Small intestine (tissue), 7 donors: ENCODE data around the gene SUMF1. TPM values are rescaled to one million over a fixed set of nuclear protein-coding genes. Genes with fewer than 3 reads are reported as not detected.

ENCODE experiments used
- DNase-seq, 2 donors: peaks; one replicate each; pipeline versions ENCODE4 v3.0.0 to v3.0.0-alpha.2; 2013
- FAIRE-seq: peaks from 2 replicates; lab custom pipeline; 2012; peaks lifted over from hg19 to GRCh38; lab: Jason Lieb, UNC
- H3K27ac ChIP-seq, 3 donors: one replicate each; pipeline ENCODE4 v1.5.1; 2013; ENCODE audit warnings: low read length in 2 of 3, mild to moderate bottlenecking in 2 of 3, control low read depth in 1 of 3, inconsistent platforms in 1 of 3, low read depth in 1 of 3, moderate library complexity in 1 of 3
- H3K27me3 ChIP-seq, 3 donors: one replicate each; pipeline ENCODE4 v1.6.1; 2013; ENCODE audit warnings: low read length in 3 of 3, inconsistent platforms in 1 of 3; ENCODE audit not compliant: control insufficient read depth in 3 of 3, insufficient read depth in 3 of 3
- H3K36me3 ChIP-seq, 3 donors: one replicate each; pipeline ENCODE4 v1.6.1; 2013; ENCODE audit warnings: low read length in 3 of 3, inconsistent platforms in 1 of 3, low read depth in 1 of 3, mild to moderate bottlenecking in 1 of 3, moderate library complexity in 1 of 3; ENCODE audit not compliant: control insufficient read depth in 3 of 3, insufficient read depth in 2 of 3
- H3K4me1 ChIP-seq, 3 donors: one replicate each; pipeline ENCODE4 v1.6.1; 2013; ENCODE audit warnings: low read length in 2 of 3, inconsistent platforms in 1 of 3, low read depth in 1 of 3, mild to moderate bottlenecking in 1 of 3, moderate library complexity in 1 of 3; ENCODE audit not compliant: control insufficient read depth in 3 of 3, insufficient read depth in 2 of 3
- H3K4me3 ChIP-seq, 3 donors: one replicate each; pipeline ENCODE4 v1.5.1; 2013; ENCODE audit warnings: low read length in 3 of 3, control low read depth in 1 of 3, inconsistent platforms in 1 of 3, low read depth in 1 of 3, mild to moderate bottlenecking in 1 of 3, moderate library complexity in 1 of 3
- H3K9me3 ChIP-seq, 2 donors: one replicate each; pipeline ENCODE4 v1.6.1; 2013; ENCODE audit warnings: low read depth in 1 of 2, low read length in 1 of 2; ENCODE audit not compliant: control insufficient read depth in 2 of 2, insufficient read depth in 1 of 2
- WGBS, 3 donors: extraction: QIAGEN DNeasy Blood & Tissue Kit; methylation state at CpG; one replicate each; pipeline ENCODE4 v1.1.7; 2013; 5-methylcytosine and 5-hydroxymethylcytosine counted together
- polyA plus RNA-seq, 4 donors: library from polyadenylated mRNA; stranded (reverse) in 3 of 4; unstranded in 1 of 4; fragments of 200-250 nt in 3 of 4; fragments of 120-200 nt in 1 of 4; gene quantifications; one replicate each; pipeline versions ENCODE4 v1.2.1 to v1.2.3, GENCODE V29; 2013
- donor health status: healthy with polysubstance abuse.
- donor health status: control.
- donor health status: control.
- donor health status: Bipolar disorder and iron deficiency.
- donor health status: healthy.

The SUMF1 gene
- polyA plus RNA-seq, 4 donors: 3.8 to 39.0 (median 14.4) TPM

DNA sequence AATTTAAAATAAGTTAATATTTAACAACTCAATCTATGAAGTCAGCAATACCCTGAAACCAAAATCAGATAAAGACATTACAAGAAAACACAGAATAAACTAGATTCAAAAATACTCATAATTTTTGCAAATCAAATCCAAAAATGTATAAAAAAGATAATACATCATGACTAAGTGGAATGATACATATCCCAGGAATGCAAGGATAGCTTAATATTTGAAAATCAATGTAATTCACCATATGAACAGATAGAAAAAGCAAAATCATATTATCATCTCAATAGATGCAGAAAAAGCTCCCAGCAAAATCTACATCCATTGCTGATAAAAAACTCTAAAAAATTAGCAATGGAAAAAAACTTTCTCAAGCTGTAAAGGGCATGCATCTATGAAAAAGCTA is 93.4 kb downstream of the SUMF1 start:
- Histone ChIP-seq H3K27ac (no peak overlapping the region), H3K4me1 (no peaks in the 10 kb centered on the region), H3K4me3 (no peak overlapping the region), H3K27me3 (no peaks in the 10 kb centered on the region), H3K9me3 (peaks cover 0 to 2% of the 10 kb centered on the region in 2 donors), H3K36me3 (peaks cover 0 to 3% (median 0%) of the 10 kb centered on the region in 3 donors)
- DNase-seq (no peak), FAIRE-seq (no peak)

GRCh38 chr3:4362523-4362922 is 104.5 kb downstream of the SUMF1 start:
- Histone ChIP-seq H3K4me3 (no peak overlapping the region), H3K27ac (no peak overlapping the region), H3K4me1 (no peaks in the 10 kb centered on the region), H3K36me3 (peaks cover 0 to 11% (median 6%) of the 10 kb centered on the region in 3 donors), H3K9me3 (no peaks in the 10 kb centered on the region), H3K27me3 (no peaks in the 10 kb centered on the region)
- WGBS, 3 donors: 91 to 98% (median 95%) methylated on average over 2 of the region's 2 CpGs
- no peak for FAIRE-seq
- no peak for DNase-seq

DNA sequence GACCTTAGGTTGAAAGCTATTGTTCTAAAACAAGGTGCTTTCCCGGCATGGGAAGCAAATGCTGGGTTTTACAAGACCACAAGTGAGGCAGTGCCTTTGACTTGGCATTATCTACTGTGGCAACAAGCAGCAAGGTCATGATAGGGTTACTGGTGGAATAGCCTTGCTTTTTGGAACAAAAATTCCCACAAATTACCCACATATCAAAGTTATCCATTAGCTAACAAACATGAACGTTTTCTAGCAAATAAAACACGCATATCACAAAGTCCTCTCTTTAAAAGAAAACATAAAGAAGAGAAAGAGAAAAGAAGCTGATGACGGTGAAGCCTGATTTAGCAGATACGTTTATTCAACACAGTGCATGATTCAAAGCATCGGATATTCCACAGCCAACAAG is 106.3 kb downstream of the SUMF1 start:
- WGBS, 3 donors: 78 to 87% (median 84%) methylated on average over 6 of the region's 6 CpGs
- DNase-seq (no peak), FAIRE-seq (no peak)
- H3K4me1 ChIP-seq: peaks cover 0 to 7% (median 3%) of the 10 kb centered on the region in 3 donors
- H3K9me3 ChIP-seq: no peaks in the 10 kb centered on the region
- H3K4me3 ChIP-seq: no peak overlapping the region
- H3K27me3 ChIP-seq: no peaks in the 10 kb centered on the region
- peaks cover 0 to 11% (median 6%) of the 10 kb centered on the region in 3 donors for H3K36me3 ChIP-seq
- H3K27ac ChIP-seq: no peak overlapping the region

DNA sequence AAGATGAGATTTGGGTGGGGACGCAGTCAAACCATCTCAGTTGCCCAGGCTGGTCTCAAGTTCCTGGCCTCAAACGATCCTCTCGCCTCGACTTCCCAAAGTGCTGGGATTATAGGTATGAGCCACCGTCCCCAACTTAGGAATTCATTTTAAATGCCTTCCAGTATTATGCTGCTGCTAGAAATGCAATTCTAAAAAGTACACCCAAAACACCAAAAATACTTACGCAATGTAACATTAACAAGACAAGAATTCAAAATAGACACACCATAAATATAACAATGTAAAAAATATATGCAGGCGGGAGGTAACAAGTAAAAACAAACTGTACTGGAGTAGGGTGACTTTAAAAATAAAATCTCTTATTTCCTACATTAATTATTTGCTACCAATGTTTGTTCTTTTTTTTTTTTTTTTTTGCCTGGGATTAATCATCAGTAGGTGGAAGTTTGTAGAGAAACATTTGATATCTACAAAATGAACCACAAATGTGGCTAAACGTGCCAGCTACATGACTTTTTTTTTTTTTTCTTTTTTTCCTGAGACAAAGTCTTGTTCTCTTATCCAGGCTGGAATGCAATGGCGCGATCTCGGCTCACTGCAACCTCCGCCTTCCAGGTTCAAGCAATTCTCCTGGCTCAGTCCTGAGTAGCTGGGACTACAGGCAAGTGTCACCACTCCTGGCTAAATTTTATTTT is 107.1 kb downstream of the SUMF1 start:
- Histone ChIP-seq H3K4me1 (peaks cover 0 to 11% (median 3%) of the 10 kb centered on the region in 3 donors), H3K9me3 (no peaks in the 10 kb centered on the region), H3K4me3 (no peak overlapping the region), H3K27ac (no peak overlapping the region), H3K36me3 (peaks cover 0 to 11% (median 6%) of the 10 kb centered on the region in 3 donors), H3K27me3 (no peaks in the 10 kb centered on the region)
- DNase-seq (no peak), FAIRE-seq (no peak)
- WGBS, 3 donors: 84 to 96% (median 93%) methylated on average over 12 of the region's 12 CpGs

- no peak for DNase-seq
- Histone ChIP-seq H3K9me3 (no peaks in the 10 kb centered on the region), H3K4me1 (peaks cover 0 to 11% (median 3%) of the 10 kb centered on the region in 3 donors), H3K36me3 (peaks cover 0 to 11% (median 6%) of the 10 kb centered on the region in 3 donors), H3K4me3 (no peak overlapping the region), H3K27me3 (no peaks in the 10 kb centered on the region), H3K27ac (no peak overlapping the region)
- 70 to 88% (median 87%) methylated on average over 4 of the region's 4 CpGs for WGBS, 3 donors
- no peak for FAIRE-seq
These were observed 108.8 kb downstream of the SUMF1 start for GRCh38 chr3:4358273-4358672.

- FAIRE-seq (no peak), DNase-seq (no peak)
- Histone ChIP-seq H3K4me1 (peaks cover 0 to 11% (median 3%) of the 10 kb centered on the region in 3 donors), H3K27me3 (peaks cover 0 to 3% (median 0%) of the 10 kb centered on the region in 3 donors), H3K4me3 (no peak overlapping the region), H3K36me3 (peaks cover 0 to 8% (median 4%) of the 10 kb centered on the region in 3 donors), H3K9me3 (no peaks in the 10 kb centered on the region), H3K27ac (no peak overlapping the region)
- WGBS, 3 donors: 72 to 82% (median 81%) methylated on average over 10 of the region's 10 CpGs
These were observed 110.3 kb downstream of the SUMF1 start for GRCh38 chr3:4356546-4357410.

DNA sequence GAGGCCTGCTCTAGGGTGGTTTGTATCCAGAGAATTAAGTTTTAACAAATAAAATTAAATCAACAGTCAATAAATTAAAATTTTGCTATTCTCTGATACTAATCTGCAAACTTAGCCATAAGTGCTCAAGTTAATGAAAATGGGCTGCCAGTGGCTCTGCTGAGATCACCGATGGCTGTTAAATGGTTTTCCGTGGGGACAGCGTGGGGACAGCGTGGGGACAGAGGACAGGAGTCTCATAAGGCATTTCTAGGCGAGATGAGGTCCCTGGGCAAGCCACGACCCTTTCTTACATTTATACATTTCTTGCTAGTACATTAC is 110.9 kb downstream of the SUMF1 start:
- no peaks in the 10 kb centered on the region for H3K9me3 ChIP-seq
- H3K27me3 ChIP-seq: peaks cover 0 to 3% (median 0%) of the 10 kb centered on the region in 3 donors
- H3K36me3 ChIP-seq: peaks cover 0 to 3% (median 2%) of the 10 kb centered on the region in 3 donors
- FAIRE-seq (no peak), DNase-seq (no peak)
- peaks cover 0 to 11% (median 3%) of the 10 kb centered on the region in 3 donors for H3K4me1 ChIP-seq
- WGBS, 3 donors: 64 to 79% (median 72%) methylated on average over 6 of the region's 6 CpGs
- no peak overlapping the region for H3K4me3 ChIP-seq
- H3K27ac ChIP-seq: no peak overlapping the region

- peaks cover 0 to 11% (median 3%) of the 10 kb centered on the region in 3 donors for H3K4me1 ChIP-seq
- FAIRE-seq: no peak
These were observed 111.5 kb downstream of the SUMF1 start for GRCh38 chr3:4355401-4356219.

More at GRCh38 chr3:4355401-4356219, 111.5 kb downstream of the SUMF1 start:
- peak; percentile 61 to 81 for DNase-seq
- Histone ChIP-seq H3K36me3 (peaks cover 0 to 2% (median 0%) of the 10 kb centered on the region in 3 donors), H3K4me3 (no peak overlapping the region), H3K9me3 (no peaks in the 10 kb centered on the region), H3K27me3 (peaks cover 0 to 3% (median 0%) of the 10 kb centered on the region in 3 donors), H3K27ac (peak overlapping the region; percentile 0 to 73 (median 2))
- WGBS, 3 donors: 12 to 36% (median 26%) methylated on average over 6 of the region's 6 CpGs
